Stimulated activated CD8-positive, alpha-beta memory T cell treated with anti-CD3 and anti-CD28 coated beads, Interleukin-15, amount 100 ng/mL, for 1 hour (primary cell): Measurements from ENCODE around the gene CHTF8.
"Not testable (repeated sequence)": the region's sequence is repeated elsewhere in the genome, so short reads cannot be mapped to it uniquely, and the experiment has no call there.

Experiments
- DNase-seq: peaks from one replicate; pipeline ENCODE4 v3.0.0-alpha.2; 2020; ENCODE audit warnings: low read depth

CHTF8 gene, protein sequence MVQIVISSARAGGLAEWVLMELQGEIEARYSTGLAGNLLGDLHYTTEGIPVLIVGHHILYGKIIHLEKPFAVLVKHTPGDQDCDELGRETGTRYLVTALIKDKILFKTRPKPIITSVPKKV

DNA sequence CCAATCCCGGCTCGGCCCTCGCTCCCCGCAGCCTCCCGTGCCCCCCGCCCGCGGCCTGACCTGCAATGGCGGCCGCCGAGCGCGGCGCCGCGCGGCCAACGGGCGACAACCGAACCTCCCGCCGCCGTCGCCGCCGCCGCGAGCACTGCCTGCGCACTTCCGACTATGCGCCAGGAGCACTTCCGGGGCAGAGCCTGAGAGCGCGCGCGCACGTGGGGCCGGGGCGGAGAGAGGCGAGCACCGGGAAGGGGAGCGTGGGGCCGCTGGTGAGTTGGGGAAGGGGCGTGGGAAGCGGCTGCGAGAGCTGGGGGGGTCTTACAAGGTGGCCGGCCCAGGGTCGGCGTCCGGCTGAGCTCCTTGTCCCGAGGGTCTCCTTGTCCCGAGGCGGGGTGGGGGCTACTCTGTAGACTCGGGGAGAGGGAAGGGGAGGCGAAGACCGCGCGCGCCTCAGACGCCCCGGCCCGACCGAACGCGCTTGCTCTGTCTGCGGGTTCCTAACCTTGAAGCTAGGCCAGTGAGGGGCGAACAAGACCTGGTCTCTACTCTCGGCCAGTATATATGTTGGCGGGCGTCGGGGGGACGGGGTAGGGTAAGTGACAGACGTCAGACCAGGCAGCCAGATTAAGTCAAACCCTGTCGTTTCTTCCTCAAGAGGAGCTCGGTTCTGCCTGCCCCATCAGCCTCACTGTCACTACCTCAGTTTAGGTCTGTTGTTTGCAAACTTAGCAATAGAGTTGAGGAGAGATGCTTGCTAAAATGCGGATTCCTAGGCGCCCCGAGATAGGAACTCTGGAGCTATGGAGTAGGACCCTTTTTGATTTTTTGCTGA is at the start of gene CHTF8, which contains the start of gene UTP4:
TSS of gene CHTF8 (minus strand) at position 165 of the 829 bp plus-strand sequence. CDS start 11,130 bp downstream, outside the sequence.
TSS of gene UTP4 (plus strand) at position 226 of the 829 bp plus-strand sequence. CDS start 811 bp downstream, outside the sequence.
- peak; percentile 67 for DNase-seq

DNA sequence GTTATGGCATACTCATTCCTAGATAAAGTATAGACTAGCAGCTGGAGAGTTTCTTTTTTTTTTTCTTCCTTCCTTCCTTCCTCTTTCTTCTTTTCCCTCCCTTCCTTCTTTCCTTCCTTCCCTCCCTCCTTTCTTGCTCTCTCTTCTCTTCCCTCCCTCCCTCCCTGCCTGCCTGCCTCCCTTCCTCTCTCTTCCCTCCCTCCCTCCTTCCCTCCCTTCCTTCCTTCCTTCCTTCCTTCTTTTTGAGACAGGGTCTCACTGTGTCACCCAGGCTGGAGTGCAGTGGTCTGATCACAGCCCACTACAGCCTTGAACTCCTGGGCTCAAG is 47.6 kb upstream of the CHTF8 start:
- DNase-seq: no peak

GRCh38 chr16:69179328-69180010 is 47.1 kb upstream of the CHTF8 start:
- no peak for DNase-seq

DNA sequence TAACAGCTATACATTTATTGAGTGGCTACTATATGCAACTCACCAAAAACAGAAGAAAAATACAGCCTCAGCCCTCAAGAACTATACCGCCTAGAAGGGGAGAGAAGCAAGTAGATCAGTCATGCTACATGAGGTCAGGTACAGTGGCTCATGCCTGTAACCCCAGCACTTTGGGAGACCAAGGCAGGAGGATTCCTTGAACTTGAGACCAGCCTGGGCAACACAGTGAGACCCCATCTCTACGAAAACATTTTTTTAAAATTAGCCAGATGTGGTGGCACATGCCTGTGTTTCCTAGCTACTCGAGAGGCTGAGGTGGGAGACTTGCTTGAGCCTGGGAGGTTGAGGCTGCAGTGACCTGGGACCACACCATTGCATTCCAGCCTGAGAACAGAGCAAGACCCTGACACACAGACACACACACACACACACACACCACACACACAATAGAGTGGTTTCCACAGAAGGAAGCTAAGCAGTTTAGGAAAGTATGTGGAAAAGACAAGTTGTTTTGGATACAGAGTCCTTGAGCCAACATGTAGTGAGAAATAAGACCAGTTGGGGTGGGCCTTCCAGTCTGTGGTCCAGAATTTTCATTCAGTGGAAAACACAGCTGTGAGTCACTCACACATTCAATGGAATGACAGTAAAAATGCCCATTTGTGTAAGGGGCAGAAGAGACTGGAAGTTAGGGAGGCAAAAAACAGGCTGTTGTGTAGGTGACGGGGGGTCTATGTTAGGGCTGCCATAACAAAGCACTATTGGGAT is 43.8 kb upstream of the CHTF8 start:
- no peak for DNase-seq

- DNase-seq: no peak
These were observed 39.1 kb upstream of the CHTF8 start for GRCh38 chr16:69171325-69172084.

DNA sequence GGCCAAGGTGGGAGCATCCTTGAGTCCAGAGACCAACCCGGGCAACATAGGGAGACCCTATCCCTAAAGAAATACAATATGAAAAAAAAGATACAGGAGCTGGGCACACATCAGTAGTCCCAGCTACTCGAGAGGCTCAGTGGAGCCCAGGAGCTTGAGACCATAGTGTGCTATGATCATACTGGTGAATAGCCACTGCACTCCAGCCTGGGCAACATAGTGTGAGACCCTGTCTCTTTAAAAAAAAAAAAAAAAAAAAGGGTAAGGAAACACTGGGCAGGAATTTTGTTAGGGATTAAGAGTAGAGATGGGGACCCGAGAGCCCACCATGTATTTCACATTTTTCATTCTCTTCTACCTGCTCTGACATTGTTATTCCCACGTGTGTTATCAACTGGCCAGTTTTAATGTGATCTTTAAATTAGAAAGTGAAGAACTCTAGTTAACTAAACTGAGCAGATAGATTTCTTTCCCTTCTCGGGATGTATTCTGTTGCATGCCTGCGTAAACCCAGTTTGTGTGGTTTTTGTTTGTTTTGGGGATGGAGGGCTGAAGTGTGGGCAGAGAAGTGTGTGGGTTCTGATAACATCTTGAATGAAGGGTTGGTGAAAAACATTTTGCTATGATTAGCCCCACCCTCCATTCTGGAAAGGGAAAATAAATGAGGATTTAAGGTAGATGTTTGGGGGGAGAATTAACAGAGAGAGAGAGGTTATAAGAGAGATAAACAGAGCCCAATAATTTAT is 37.4 kb upstream of the CHTF8 start:
- no peak for DNase-seq

- DNase-seq: no peak
These were observed 36.7 kb upstream of the CHTF8 start for GRCh38 chr16:69169051-69169450.

DNA sequence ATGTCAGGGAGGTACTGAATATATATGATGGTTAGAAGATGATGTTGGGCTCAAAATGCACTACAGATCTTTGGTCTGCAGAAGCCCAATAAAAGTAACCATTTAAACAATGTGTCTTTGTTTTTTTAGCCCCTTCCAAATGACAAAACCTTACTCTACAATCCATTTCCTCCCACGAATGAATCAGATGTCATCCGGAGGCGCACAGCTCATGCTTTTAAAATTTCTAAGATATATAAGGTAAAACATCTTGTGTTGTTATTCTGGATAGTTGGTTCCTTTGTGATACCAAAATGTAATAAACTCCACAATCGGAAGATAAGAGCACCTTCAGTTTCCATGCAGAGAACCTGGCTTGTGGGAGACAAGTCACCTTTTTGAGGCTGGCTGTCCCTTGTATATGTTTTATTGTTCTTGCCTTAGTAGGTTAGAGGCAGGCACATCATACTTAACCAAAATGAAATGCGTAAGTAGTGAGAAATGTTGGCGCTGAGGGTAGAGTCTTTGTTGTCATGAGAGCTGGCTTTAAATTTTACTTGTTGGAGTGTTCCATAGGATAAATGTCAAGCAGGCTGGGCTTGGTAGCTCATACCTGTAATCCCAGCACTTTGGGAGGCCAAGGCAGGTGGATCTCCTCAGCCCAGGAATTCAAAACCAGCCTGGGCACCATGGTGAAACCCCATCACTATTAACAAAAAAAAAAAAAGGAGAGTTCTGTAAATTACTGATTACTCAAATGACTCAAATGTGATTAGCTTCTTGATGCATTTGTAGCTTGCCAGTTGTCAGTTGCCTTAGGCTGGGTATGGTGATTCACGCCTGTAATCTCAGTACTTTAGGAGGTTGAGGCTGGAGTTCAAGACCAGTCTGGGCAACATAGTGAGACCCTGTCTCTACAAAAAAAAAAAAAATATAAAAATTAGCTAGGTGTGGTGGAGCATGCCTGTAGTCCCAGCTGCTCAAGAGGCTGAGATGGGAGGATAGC is 34.9 kb upstream of the CHTF8 start:
- DNase-seq: no peak

DNA sequence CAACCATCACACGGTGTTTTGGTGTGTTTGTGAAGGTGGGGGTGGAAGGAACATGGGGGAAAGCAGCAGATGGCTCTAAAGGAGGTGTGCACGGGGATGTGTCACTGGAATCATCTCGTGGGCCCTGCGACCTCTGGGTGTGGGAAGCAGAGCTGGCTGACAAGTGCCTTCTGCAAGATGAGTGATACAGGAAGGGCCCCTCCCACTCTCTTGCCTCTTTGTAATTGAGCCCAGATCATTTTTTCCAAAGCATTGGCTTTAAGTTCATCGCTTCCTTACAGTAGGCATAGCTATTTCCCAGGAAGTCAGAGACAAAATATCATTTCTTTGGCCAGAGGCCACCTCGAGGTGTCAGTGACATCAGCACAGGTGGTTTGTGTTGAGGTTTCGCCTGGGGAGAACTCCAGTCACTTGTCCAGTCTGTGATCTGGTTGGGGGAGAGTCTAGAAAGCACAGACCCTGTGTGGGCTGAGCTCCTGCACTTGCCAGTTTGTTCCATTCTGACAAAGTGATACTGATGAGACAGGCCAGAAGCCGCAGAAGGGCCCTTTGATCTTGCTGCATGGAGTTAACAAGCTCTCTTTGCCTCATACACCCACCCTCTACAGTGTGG is 33.9 kb upstream of the CHTF8 start:
- DNase-seq: peak; percentile 2

- no peak for DNase-seq
These were observed 33.2 kb upstream of the CHTF8 start for GRCh38 chr16:69165584-69165983.

GRCh38 chr16:69160192-69160591 is 27.8 kb upstream of the CHTF8 start:
- DNase-seq: no peak

- DNase-seq: no peak
These were observed 24.8 kb upstream of the CHTF8 start for GRCh38 chr16:69157196-69157595.

DNA sequence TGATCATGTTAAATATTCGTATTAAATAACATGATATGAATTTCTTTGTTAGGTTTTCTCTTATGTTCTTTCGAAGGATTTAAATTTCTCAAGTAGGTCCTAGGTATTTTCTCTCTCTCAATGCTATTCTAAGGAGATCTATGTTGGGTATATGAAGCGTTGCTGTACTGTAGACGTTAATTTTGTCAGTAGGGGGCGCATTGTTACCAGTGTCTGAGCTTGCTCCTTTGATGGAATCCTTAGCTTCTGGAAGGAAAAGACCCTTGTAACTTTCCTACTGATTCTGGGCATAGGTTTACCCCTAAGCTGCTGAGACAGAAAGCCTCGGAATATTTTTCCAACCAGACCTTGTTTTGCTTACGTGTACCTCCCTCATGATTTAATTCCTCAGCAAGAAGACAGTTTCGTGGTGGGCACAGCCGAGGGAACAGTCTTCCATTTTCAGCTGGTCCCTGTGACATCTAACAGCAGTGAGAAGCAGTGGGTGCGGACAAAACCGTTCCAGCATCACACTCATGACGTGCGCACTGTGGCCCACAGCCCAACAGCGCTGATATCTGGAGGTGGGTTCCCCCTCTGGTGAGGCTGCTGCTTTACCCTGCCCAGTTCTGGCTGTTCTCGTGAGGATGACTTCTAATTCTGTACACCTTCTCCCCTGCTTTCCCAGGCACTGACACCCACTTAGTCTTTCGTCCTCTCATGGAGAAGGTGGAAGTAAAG is 17.9 kb upstream of the CHTF8 start:
- DNase-seq: no peak

DNA sequence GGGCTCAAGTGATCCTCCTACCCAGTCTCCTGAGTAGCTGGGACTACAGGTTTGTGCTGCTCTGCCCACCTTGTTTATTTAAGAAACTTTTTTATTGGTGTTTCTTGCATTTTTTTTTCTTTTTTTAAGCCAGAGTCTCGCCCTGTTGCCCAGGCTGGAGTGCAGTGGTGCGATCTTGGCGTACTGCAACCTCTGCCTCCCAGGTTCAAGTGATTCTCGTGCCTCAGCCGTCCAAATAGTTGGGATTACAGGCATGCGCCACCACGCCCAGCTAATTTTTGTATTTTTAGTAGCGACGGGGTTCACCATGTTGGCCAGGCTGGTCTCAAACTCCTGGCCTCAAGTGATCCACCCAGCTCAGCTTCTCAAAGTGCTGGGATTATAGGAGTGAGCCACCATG is 17.2 kb upstream of the CHTF8 start:
- not testable (repeated sequence) for DNase-seq

DNA sequence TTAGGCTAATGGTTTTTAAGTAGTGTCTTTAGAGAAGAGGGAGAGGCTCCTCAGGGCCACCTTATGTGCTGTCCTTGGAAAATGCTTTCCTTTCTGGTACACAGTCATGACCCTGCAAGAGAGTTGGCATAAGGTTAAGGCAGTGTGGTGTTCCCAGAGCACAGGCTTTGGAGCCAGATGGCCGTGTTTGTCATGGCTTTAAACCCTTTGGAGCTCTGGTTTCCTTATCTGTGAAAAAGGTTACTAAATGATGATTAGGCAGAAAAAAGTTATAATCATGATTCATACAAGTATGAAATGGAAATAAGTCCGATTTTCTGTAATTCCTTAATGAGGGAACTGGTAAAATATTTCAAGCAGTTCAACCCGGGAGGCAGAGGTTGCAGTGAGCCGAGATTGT is 13.3 kb upstream of the CHTF8 start:
- no peak for DNase-seq

DNA sequence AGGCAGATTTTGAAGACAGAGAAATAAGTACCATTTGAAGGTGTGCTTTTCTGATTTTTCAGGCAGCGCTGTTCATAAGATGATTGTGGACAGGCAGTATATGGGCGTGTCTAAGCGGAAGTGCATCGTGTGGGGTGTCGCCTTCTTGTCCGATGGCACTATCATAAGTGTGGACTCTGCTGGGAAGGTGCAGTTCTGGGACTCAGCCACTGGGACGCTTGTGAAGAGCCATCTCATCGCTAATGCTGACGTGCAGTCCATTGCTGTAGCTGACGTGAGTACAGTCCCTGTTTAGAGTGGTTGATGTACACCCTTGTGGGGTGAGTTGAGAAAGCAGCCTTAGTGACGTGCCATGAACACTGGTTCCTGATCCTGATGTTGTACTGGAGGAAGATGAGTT is 10.7 kb upstream of the CHTF8 start:
- DNase-seq: no peak

GRCh38 chr16:69141936-69142335 is 9.5 kb upstream of the CHTF8 start:
- DNase-seq: no peak

GRCh38 chr16:69141014-69141413 is 8.6 kb upstream of the CHTF8 start:
- no peak for DNase-seq

GRCh38 chr16:69139464-69139863 is 7.1 kb upstream of the CHTF8 start:
- not testable (repeated sequence) for DNase-seq
